ENCODE measurements around the gene ZNF331. TPM values are rescaled to one million over a fixed set of nuclear protein-coding genes. Genes with fewer than 3 reads are reported as not detected.

ZNF331 gene
- polyA plus RNA-seq, 3 donors: 6.6 to 42.4 (median 9.5) TPM

DNA sequence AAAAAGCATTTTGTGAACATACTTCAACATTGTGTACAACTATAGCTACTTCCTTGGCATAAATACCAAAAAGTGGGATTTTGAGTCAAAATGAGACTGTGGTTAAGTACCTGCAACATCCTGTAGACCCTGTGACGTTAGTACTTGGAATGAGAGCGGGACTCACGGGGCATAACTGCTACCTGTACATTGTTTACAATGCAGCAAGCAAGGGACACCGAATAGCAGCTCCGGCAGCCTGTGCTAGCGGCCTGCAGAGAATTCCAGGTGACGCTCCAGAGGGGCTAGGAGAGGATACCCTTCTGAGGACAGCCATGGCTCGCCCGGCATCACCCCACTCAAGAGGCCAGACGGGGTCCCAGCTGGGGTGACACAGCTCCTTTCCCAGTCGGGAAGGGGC lies 824 bp upstream of the ZNF331 start:
- H3K27ac ChIP-seq (ENCODE audit: low read depth in 1 of 2, low read length in 2 of 2): peak overlapping the region; percentile 44 to 89
- H4K20me1 ChIP-seq (ENCODE audit: insufficient read depth, low read length): no peaks in the 10 kb centered on the region
- peak overlapping the region; percentile 69 for H3K4me2 ChIP-seq (replicated peaks; ENCODE audit: extremely low read depth, low read length, poor library complexity, severe bottlenecking)
- H3K9me3 ChIP-seq (replicated peaks in 1 of 2; ENCODE audit: control insufficient read depth in 1 of 2, insufficient read depth in 1 of 2, low read length in 2 of 2): peaks cover 7 to 20% of the 10 kb centered on the region in 2 donors
- peaks cover 0 to 3% (median 0%) of the 10 kb centered on the region in 3 donors for H3K27me3 Mint-ChIP-seq (ENCODE audit: low read depth in 3 of 3)
- DNase-seq: no peak
- peaks cover 0 to 11% of the 10 kb centered on the region in 2 donors for H3K36me3 ChIP-seq (replicated peaks in 1 of 2; ENCODE audit: control insufficient read depth in 1 of 2, insufficient read depth in 2 of 2, low read length in 2 of 2)
- H3K4me3 ChIP-seq (replicated peaks in 1 of 3; ENCODE audit: low read depth in 2 of 3, low read length in 3 of 3): peak overlapping the region in 2 of 3 experiments; percentile 74 to 75
- peak overlapping the region in 3 of 7 donors; percentile 92 to 94 (median 94) for H3K27ac Mint-ChIP-seq
- TF ChIP-seq, protein P1, sequence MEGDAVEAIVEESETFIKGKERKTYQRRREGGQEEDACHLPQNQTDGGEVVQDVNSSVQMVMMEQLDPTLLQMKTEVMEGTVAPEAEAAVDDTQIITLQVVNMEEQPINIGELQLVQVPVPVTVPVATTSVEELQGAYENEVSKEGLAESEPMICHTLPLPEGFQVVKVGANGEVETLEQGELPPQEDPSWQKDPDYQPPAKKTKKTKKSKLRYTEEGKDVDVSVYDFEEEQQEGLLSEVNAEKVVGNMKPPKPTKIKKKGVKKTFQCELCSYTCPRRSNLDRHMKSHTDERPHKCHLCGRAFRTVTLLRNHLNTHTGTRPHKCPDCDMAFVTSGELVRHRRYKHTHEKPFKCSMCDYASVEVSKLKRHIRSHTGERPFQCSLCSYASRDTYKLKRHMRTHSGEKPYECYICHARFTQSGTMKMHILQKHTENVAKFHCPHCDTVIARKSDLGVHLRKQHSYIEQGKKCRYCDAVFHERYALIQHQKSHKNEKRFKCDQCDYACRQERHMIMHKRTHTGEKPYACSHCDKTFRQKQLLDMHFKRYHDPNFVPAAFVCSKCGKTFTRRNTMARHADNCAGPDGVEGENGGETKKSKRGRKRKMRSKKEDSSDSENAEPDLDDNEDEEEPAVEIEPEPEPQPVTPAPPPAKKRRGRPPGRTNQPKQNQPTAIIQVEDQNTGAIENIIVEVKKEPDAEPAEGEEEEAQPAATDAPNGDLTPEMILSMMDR (IDR thresholded peaks at IDR 0.05): no peak
- 41% methylated on average over 9 of the region's 11 CpGs for WGBS (ENCODE audit: insufficient coverage)
- peaks cover 7% of the 10 kb centered on the region for H3K4me1 Mint-ChIP-seq
- H3K79me2 ChIP-seq (ENCODE audit: insufficient read depth, low read length): no peaks in the 10 kb centered on the region
- peaks cover 8 to 9% of the 10 kb centered on the region in 2 donors for H3K4me1 ChIP-seq (ENCODE audit: control insufficient read depth in 1 of 2, insufficient read depth in 2 of 2, low read length in 2 of 2)
- no peaks in the 10 kb centered on the region for H3K27me3 ChIP-seq (ENCODE audit: control insufficient read depth in 2 of 2, insufficient read depth in 2 of 2, low read length in 2 of 2)
- peaks cover 10 to 17% (median 13%) of the 10 kb centered on the region in 7 donors for H3K9me3 Mint-ChIP-seq
- H3K4me3 Mint-ChIP-seq: peak overlapping the region; percentile 89 to 91
- intact Hi-C loops (cut with micrococcal nuclease): no loop called here
- H3K9ac ChIP-seq (ENCODE audit: insufficient read depth, low read length, poor library complexity, severe bottlenecking): peak overlapping the region; percentile 80
- H3K36me3 Mint-ChIP-seq: peaks cover 17 to 29% of the 10 kb centered on the region in 2 donors
- H2AFZ ChIP-seq (ENCODE audit: insufficient read depth, low read depth, low read length, poor library complexity, severe bottlenecking): peak overlapping the region; percentile 70

DNA sequence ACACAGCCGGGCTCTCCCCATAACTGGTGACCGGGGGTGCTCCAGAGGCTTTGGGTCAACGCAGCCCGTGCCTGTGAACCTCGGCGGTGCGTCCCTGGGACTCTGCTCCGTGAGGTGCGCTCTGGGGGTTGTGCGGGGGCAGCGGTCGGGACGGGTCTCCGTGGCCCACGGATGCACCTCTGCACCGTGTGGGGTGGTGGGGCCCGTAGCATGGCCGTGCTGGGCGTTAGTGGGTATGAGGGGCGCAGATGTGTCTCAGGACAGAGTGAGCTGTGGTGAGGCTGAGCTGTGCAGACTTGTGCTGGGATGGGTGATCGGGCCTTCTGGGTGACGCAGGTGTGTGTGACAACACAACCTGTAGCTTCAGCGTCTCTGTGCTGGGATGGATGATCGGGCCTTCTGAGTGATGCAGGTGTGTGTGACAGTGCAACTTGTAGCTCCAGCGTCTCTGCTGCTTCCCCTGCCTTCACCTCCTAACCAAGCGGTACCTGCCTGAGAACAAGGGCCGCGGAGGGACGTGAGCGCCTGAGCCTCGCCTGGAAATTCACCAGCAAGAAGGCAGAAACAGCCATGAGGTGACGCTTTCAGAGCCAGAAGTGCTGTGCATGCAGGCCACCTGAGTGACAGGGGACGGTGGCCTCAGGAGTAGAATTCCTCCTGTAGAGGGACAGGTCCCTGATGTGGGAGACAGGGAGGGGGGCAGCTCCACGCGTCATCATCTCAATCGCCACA lies 599 bp downstream of the ZNF331 start:
- H3K27me3 Mint-ChIP-seq (ENCODE audit: low read depth in 3 of 3): peaks cover 0 to 3% (median 0%) of the 10 kb centered on the region in 3 donors
- peak overlapping the region; percentile 61 to 89 for H3K27ac ChIP-seq (ENCODE audit: low read depth in 1 of 2, low read length in 2 of 2)
- 51% methylated on average over 26 of the region's 36 CpGs for WGBS (ENCODE audit: insufficient coverage)
- peaks cover 7% of the 10 kb centered on the region for H3K4me1 Mint-ChIP-seq
- peaks cover 7 to 20% of the 10 kb centered on the region in 2 donors for H3K9me3 ChIP-seq (replicated peaks in 1 of 2; ENCODE audit: control insufficient read depth in 1 of 2, insufficient read depth in 1 of 2, low read length in 2 of 2)
- peak overlapping the region; percentile 90 to 97 (median 94) for H3K27ac Mint-ChIP-seq
- intact Hi-C loops (cut with micrococcal nuclease): no loop called here
- peak overlapping the region; percentile 80 for H3K9ac ChIP-seq (ENCODE audit: insufficient read depth, low read length, poor library complexity, severe bottlenecking)
- H3K79me2 ChIP-seq (ENCODE audit: insufficient read depth, low read length): no peaks in the 10 kb centered on the region
- H3K36me3 Mint-ChIP-seq: peaks cover 20 to 30% of the 10 kb centered on the region in 2 donors
- DNase-seq: no peak
- peak overlapping the region; percentile 57 to 75 (median 74) for H3K4me3 ChIP-seq (replicated peaks in 1 of 3; ENCODE audit: low read depth in 2 of 3, low read length in 3 of 3)
- H3K4me1 ChIP-seq (ENCODE audit: control insufficient read depth in 1 of 2, insufficient read depth in 2 of 2, low read length in 2 of 2): peaks cover 8 to 9% of the 10 kb centered on the region in 2 donors
- H3K9me3 Mint-ChIP-seq: peaks cover 10 to 17% (median 14%) of the 10 kb centered on the region in 7 donors
- peaks cover 0 to 11% of the 10 kb centered on the region in 2 donors for H3K36me3 ChIP-seq (replicated peaks in 1 of 2; ENCODE audit: control insufficient read depth in 1 of 2, insufficient read depth in 2 of 2, low read length in 2 of 2)
- H3K4me3 Mint-ChIP-seq: peak overlapping the region; percentile 89 to 91
- peak overlapping the region; percentile 70 for H2AFZ ChIP-seq (ENCODE audit: insufficient read depth, low read depth, low read length, poor library complexity, severe bottlenecking)
- TF ChIP-seq, protein P1 (IDR thresholded peaks at IDR 0.05): no peak
- H3K27me3 ChIP-seq (ENCODE audit: control insufficient read depth in 2 of 2, insufficient read depth in 2 of 2, low read length in 2 of 2): no peaks in the 10 kb centered on the region
- H3K4me2 ChIP-seq (replicated peaks; ENCODE audit: extremely low read depth, low read length, poor library complexity, severe bottlenecking): peak overlapping the region; percentile 69
- H4K20me1 ChIP-seq (ENCODE audit: insufficient read depth, low read length): no peaks in the 10 kb centered on the region

Data from CD14-positive monocyte (primary cell).